H1 (cell line): ENCODE results near the gene EPB41L5. TPM values are rescaled to one million over a fixed set of nuclear protein-coding genes. Genes with fewer than 3 reads are reported as not detected.

Source experiments
- CTCF ChIA-PET: fragments of 300-600 bp; sonication (Branson Sonifier 250); formaldehyde crosslinking; loops from one replicate; lab custom pipeline; 2021; ENCODE audit not compliant: partially characterized antibody; lab: Charles Lee
- POLR2A ChIA-PET: fragments of 300-600 bp; sonication (Branson Sonifier 250); formaldehyde crosslinking; loops from one replicate; lab custom pipeline; 2021; ENCODE audit warnings: inconsistent platforms; ENCODE audit not compliant: partially characterized antibody; lab: Charles Lee
- DNase-seq, 2 experiments: peaks; one replicate each; pipeline versions ENCODE4 v3.0.0 to v3.0.0-alpha.2; 2010 to 2022; ENCODE audit warnings: low spot score in 2 of 2, low read depth in 1 of 2, mixed read lengths in 1 of 2
- FAIRE-seq: peaks from 2 replicates; lab custom pipeline; 2011; peaks lifted over from hg19 to GRCh38; lab: Jason Lieb, UNC
- H2AFZ ChIP-seq: 2 replicates; pipeline ENCODE4 v1.8.1; 2012; ENCODE audit warnings: low read length, inconsistent platforms
- H2AK5ac ChIP-seq: 2 replicates; pipeline ENCODE4 v1.6.1; 2013; ENCODE audit warnings: low read depth, low read length
- H2BK120ac ChIP-seq: replicated peaks from 2 replicates; pipeline ENCODE3; 2013; ENCODE audit warnings: low read depth, low read length, inconsistent platforms
- H2BK12ac ChIP-seq: 2 replicates; pipeline ENCODE4 v1.6.1; 2013; ENCODE audit warnings: low read depth, low read length
- H2BK15ac ChIP-seq: 2 replicates; pipeline ENCODE4 v1.6.1; 2013; ENCODE audit warnings: low read length
- H2BK20ac ChIP-seq: 2 replicates; pipeline ENCODE4 v1.6.1; 2013; ENCODE audit warnings: low read length
- H2BK5ac ChIP-seq: 2 replicates; pipeline ENCODE4 v1.6.1; 2013; ENCODE audit warnings: low read depth, low read length
- H3K14ac ChIP-seq: 2 replicates; pipeline ENCODE4 v1.6.1; 2013; ENCODE audit warnings: inconsistent platforms; ENCODE audit not compliant: insufficient read length
- H3K18ac ChIP-seq: 2 replicates; pipeline ENCODE4 v1.6.1; 2013; ENCODE audit warnings: low read length; ENCODE audit errors: extremely low read depth
- H3K23ac ChIP-seq: 2 replicates; pipeline ENCODE4 v1.6.1; 2013; ENCODE audit warnings: inconsistent platforms; ENCODE audit not compliant: insufficient read length
- H3K23me2 ChIP-seq: 2 replicates; pipeline ENCODE4 v1.6.1; 2013; ENCODE audit warnings: low read depth, low read length
- H3K27ac ChIP-seq: 2 replicates; pipeline ENCODE4 v1.6.1; 2011; ENCODE audit warnings: low read depth, low read length, inconsistent platforms
- H3K27me3 ChIP-seq, 4 experiments: replicated peaks in 1 of 4; 1 replicate in 1 of 4; 2 replicates in 3 of 4; pipeline versions ENCODE4 v1.6.1 to v1.8.1; 2011 to 2013; ENCODE audit warnings: low read length in 3 of 4, mild to moderate bottlenecking in 3 of 4, inconsistent platforms in 2 of 4, mixed read lengths in 2 of 4, moderate library complexity in 1 of 4; ENCODE audit not compliant: control insufficient read depth in 3 of 4, insufficient read depth in 3 of 4; ENCODE audit errors: extremely low read depth in 1 of 4
- H3K36me3 ChIP-seq, 4 experiments: 2 replicates each; pipeline versions ENCODE4 v1.6.1 to v1.8.1; 2011 to 2013; ENCODE audit warnings: mild to moderate bottlenecking in 4 of 4, low read length in 3 of 4, moderate library complexity in 2 of 4, control low read depth in 1 of 4, inconsistent platforms in 1 of 4; ENCODE audit not compliant: insufficient read depth in 4 of 4, control insufficient read depth in 2 of 4
- H3K4ac ChIP-seq: replicated peaks from 2 replicates; pipeline ENCODE3; 2013; ENCODE audit warnings: low read length, low read depth, mixed read lengths, inconsistent platforms; ENCODE audit not compliant: insufficient read length
- H3K4me1 ChIP-seq, 4 experiments: replicated peaks in 1 of 4; 1 replicate in 1 of 4; 2 replicates in 3 of 4; pipeline versions ENCODE4 v1.6.1 to v1.8.1; 2011 to 2013; ENCODE audit warnings: low read length in 3 of 4, inconsistent platforms in 2 of 4, mixed read lengths in 1 of 4; ENCODE audit not compliant: insufficient read depth in 4 of 4, control insufficient read depth in 3 of 4
- H3K4me2 ChIP-seq, 2 experiments: 2 replicates each; pipeline versions ENCODE4 v1.6.1 to v1.8.1; 2011 to 2013; ENCODE audit warnings: low read depth in 2 of 2, low read length in 2 of 2, control low read depth in 1 of 2, inconsistent platforms in 1 of 2, mild to moderate bottlenecking in 1 of 2; ENCODE audit not compliant: insufficient read depth in 1 of 2
- H3K4me3 ChIP-seq, 4 experiments: fragments of 200-600, 300-600 bp in 1 of 4; sonication (generic), shearing (Covaris generic), sonication (Bioruptor Twin) in 1 of 4; 2 replicates each; pipeline versions ENCODE4 v1.5.1 to v1.8.1; 2011 to 2016; ENCODE audit warnings: low read length in 4 of 4, low read depth in 3 of 4, control low read depth in 2 of 4, inconsistent platforms in 2 of 4, mild to moderate bottlenecking in 2 of 4, mixed read lengths in 1 of 4, moderate library complexity in 1 of 4; ENCODE audit not compliant: insufficient read depth in 2 of 4; ENCODE audit errors: extremely low read depth in 1 of 4
- H3K56ac ChIP-seq: replicated peaks from 2 replicates; pipeline ENCODE3; 2013; ENCODE audit warnings: low read depth, mild to moderate bottlenecking, mixed read lengths, low read length, inconsistent platforms; ENCODE audit not compliant: insufficient read length
- H3K79me1 ChIP-seq: 2 replicates; pipeline ENCODE4 v1.6.1; 2013; ENCODE audit warnings: low read depth, low read length, control low read depth
- H3K79me2 ChIP-seq, 2 experiments: 2 replicates each; pipeline versions ENCODE4 v1.6.1 to v1.8.1; 2012 to 2013; ENCODE audit warnings: low read length in 2 of 2, mild to moderate bottlenecking in 2 of 2, inconsistent platforms in 1 of 2; ENCODE audit not compliant: insufficient read depth in 2 of 2, control insufficient read depth in 1 of 2
- H3K9ac ChIP-seq, 4 experiments: replicated peaks in 1 of 4; 1 replicate in 1 of 4; 2 replicates in 3 of 4; pipeline versions ENCODE4 v1.6.1 to v1.8.1; 2011 to 2013; ENCODE audit warnings: low read depth in 3 of 4, low read length in 3 of 4, control low read depth in 2 of 4, mild to moderate bottlenecking in 2 of 4, moderate library complexity in 2 of 4, inconsistent platforms in 1 of 4; ENCODE audit errors: extremely low read depth in 1 of 4
- H3K9me3 ChIP-seq, 2 experiments: 2 replicates each; pipeline versions ENCODE4 v1.6.1 to v1.8.1; 2012 to 2013; ENCODE audit warnings: mild to moderate bottlenecking in 2 of 2, moderate library complexity in 2 of 2, control low read depth in 1 of 2, inconsistent platforms in 1 of 2, low read depth in 1 of 2, low read length in 1 of 2, mixed read lengths in 1 of 2; ENCODE audit not compliant: insufficient read depth in 2 of 2
- H4K20me1 ChIP-seq, 2 experiments: replicated peaks in 1 of 2; 2 replicates each; pipeline versions ENCODE3 to v1.8.1; 2011 to 2013; ENCODE audit warnings: inconsistent platforms in 2 of 2, low read length in 2 of 2, mild to moderate bottlenecking in 1 of 2; ENCODE audit not compliant: insufficient read depth in 2 of 2, control insufficient read depth in 1 of 2
- H4K5ac ChIP-seq: 2 replicates; pipeline ENCODE4 v1.6.1; 2013; ENCODE audit warnings: low read length, low read depth, mixed read lengths, inconsistent platforms; ENCODE audit not compliant: insufficient read length
- H4K8ac ChIP-seq: 2 replicates; pipeline ENCODE4 v1.8.0; 2013; ENCODE audit warnings: mild to moderate bottlenecking, moderate library complexity, low read length, inconsistent platforms; ENCODE audit not compliant: insufficient read depth; ENCODE audit errors: extremely low read depth
- H4K91ac ChIP-seq: replicated peaks from 2 replicates; pipeline ENCODE3; 2013; ENCODE audit warnings: low read length, mixed read lengths, inconsistent platforms; ENCODE audit not compliant: insufficient read length
- ASH2L ChIP-seq: fragments of 200-600, 300-600 bp; sonication (generic); IDR thresholded peaks from one replicate; pipeline ENCODE4 v1.7.1; 2017; ENCODE audit warnings: low read length
- CBX5 ChIP-seq: fragments of 300-800, 300-1000 bp; sonication (generic); IDR thresholded peaks from 2 replicates; pipeline ENCODE4 v1.7.1; 2016; ENCODE audit warnings: antibody characterized with exemption, low read length, low read depth
- CHD2 ChIP-seq: IDR thresholded peaks from 2 replicates; pipeline ENCODE4 v1.6.1; 2012; ENCODE audit warnings: low read length, improper control_type of control experiment
- GABPA ChIP-seq: IDR thresholded peaks from 2 replicates; pipeline ENCODE4 v1.6.1; 2011; ENCODE audit warnings: mild to moderate bottlenecking, low read length, moderate library complexity, borderline replicate concordance; ENCODE audit not compliant: insufficient read depth
- NANOG ChIP-seq: IDR thresholded peaks from 2 replicates; pipeline ENCODE4 v1.6.1; 2011; ENCODE audit warnings: low read length, low read depth, mild to moderate bottlenecking, inconsistent platforms; ENCODE audit not compliant: insufficient read depth, poor library complexity, severe bottlenecking
- POLR2AphosphoS5 ChIP-seq: IDR thresholded peaks from 2 replicates; pipeline ENCODE4 v1.6.1; 2011; ENCODE audit warnings: low read depth, low read length
- SAP30 ChIP-seq: fragments of 300-600 bp; sonication (generic); IDR thresholded peaks from 2 replicates; pipeline ENCODE4 v1.7.1; 2012; ENCODE audit warnings: low read length, moderate library complexity, mild to moderate bottlenecking, inconsistent platforms; ENCODE audit not compliant: insufficient read depth, insufficient replicate concordance
- TCF12 ChIP-seq: IDR thresholded peaks from 2 replicates; pipeline ENCODE4 v1.6.1; 2011; ENCODE audit warnings: low read depth, mild to moderate bottlenecking, low read length
- TEAD4 ChIP-seq: IDR thresholded peaks from 2 replicates; pipeline ENCODE4 v1.6.1; 2012; ENCODE audit warnings: low read depth, low read length, inconsistent platforms, mixed read lengths
- USF2 ChIP-seq: IDR thresholded peaks from 2 replicates; pipeline ENCODE4 v1.6.1; 2011; ENCODE audit warnings: low read length, improper control_type of control experiment
- WGBS, 2 experiments: shearing (Covaris generic) in 1 of 2; methylation state at CpG; one replicate each; pipeline versions ENCODE4 v1.1.6 to v1.1.7; 2013 to 2015; ENCODE audit warnings: low lambda C conversion rate in 2 of 2, mixed read lengths in 2 of 2, inconsistent platforms in 1 of 2, low coverage in 1 of 2, missing lambda C conversion rate in 1 of 2; ENCODE audit not compliant: insufficient replicate concordance in 2 of 2, insufficient coverage in 1 of 2, insufficient read length in 1 of 2; ENCODE audit errors: extremely low coverage in 1 of 2, missing lambda C conversion rate in 1 of 2; 5-methylcytosine and 5-hydroxymethylcytosine counted together
- polyA plus RNA-seq, 7 experiments: library from polyadenylated mRNA; depleted of rRNA in 3 of 7; stranded (reverse) in 5 of 7; unstranded in 2 of 7; fragments of >200 nt in 5 of 7; fragments of 200-250 nt in 2 of 7; gene quantifications; 1 replicate in 5 of 7; 2 replicates in 1 of 7; 4 replicates in 1 of 7; pipeline versions ENCODE4 v1.2.1 to v1.2.3, GENCODE V29; 2011 to 2013; ENCODE audit warnings: missing spikeins in 2 of 7, mixed read lengths in 2 of 7
- total RNA-seq: library from RNA; stranded (reverse); fragmentation: NEBNext Ultra II Directional; extraction: Animal tissue kit (Norgen Biotek cat#: 25700); gene quantifications from 2 replicates; pipeline ENCODE4 v1.2.1, GENCODE V29; 2021
- TF ChIP-seq, protein P1 (sequence below): IDR thresholded peaks from 2 replicates; pipeline ENCODE4 v1.6.1; 2012; ENCODE audit warnings: inconsistent platforms

EPB41L5 gene
- total and polyA plus RNA-seq, 2 of the 8 experiments (the other 6 are each of a cell fraction or from before 2014, with no cell fraction given): 13.5 to 32.3 TPM

DNA sequence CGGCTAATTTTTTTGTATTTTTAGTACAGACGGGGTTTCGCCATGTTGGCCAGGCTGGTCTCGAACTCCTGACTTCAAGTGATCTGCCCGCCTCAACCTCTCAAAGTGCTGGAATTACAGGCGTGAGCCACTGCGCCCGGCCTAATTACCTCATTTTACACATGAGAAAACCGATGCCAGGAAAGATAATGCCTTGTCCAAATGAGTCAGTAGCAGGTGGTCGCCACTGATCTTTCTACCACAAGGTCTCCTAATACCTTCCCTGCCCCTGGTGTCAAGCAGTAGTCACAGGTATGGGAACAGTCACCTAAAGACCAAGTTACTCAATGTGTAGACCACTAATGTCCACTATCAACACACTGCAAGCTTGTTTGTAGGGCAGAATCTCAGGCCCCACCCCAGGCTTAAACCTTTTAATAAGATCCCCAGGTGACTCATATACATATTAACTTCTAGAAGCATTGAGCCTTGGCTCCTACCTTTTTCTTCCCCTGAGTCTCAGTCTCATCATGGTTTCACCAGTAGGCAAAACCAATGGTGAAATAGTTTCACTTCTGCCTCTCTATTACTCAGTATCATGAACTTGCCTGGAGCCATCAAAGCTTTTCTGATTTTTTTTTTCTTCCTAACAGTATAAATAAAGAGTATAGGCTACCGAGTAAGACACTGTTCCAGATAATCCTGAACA lies 6.9 kb upstream of the EPB41L5 start:
- Histone ChIP-seq H2BK15ac (no peak overlapping the region), H4K8ac (no peak overlapping the region), H2BK120ac (no peak overlapping the region), H3K9me3 (no peaks in the 10 kb centered on the region), H3K18ac (no peak overlapping the region), H3K56ac (no peak overlapping the region), H3K4me2 (no peak overlapping the region), H3K9ac (no peak overlapping the region), H3K4me1 (no peaks in the 10 kb centered on the region), H2AFZ (no peak overlapping the region), H3K79me2 (no peaks in the 10 kb centered on the region), H3K4me3 (no peak overlapping the region), H3K79me1 (no peaks in the 10 kb centered on the region; the same call in 1 of the 2 replicates), H4K5ac (no peak overlapping the region), H3K27ac (no peak overlapping the region), H2BK20ac (no peak overlapping the region), H3K4ac (no peak overlapping the region), H3K14ac (no peak overlapping the region), H2AK5ac (no peak overlapping the region), H3K23ac (no peak overlapping the region), H2BK5ac (no peak overlapping the region), H3K27me3 (no peaks in the 10 kb centered on the region), H3K23me2 (no peaks in the 10 kb centered on the region), H4K20me1 (no peaks in the 10 kb centered on the region), H3K36me3 (no peaks in the 10 kb centered on the region), H2BK12ac (0 out of 2 replicates have a peak overlapping the region, but pooled peaks have one; percentile 18), H4K91ac (no peak overlapping the region)
- DNase-seq: no peak
- POLR2A ChIA-PET: interaction anchor here (1.5 kb wide), 1 partner anchor 246 kb away, joined by 3 read pairs; the partner anchor contains the start of gene PTPN4
- CTCF ChIA-PET: no interaction called here
- WGBS, 2 experiments: 89% methylated on average over 11 of the region's 11 CpGs; no CpG with 5 or more reads in 1 of the 2 experiments
- FAIRE-seq: no peak
- no peak for TF ChIP-seq NANOG
- TF ChIP-seq GABPA: no peak
- no peak for TF ChIP-seq TCF12
- TF ChIP-seq CHD2: no peak
- TF ChIP-seq SAP30: no peak
- no peak for TF ChIP-seq ASH2L
- TF ChIP-seq USF2: no peak
- no peak for TF ChIP-seq CBX5
- TF ChIP-seq TEAD4: no peak
- TF ChIP-seq, protein P1, sequence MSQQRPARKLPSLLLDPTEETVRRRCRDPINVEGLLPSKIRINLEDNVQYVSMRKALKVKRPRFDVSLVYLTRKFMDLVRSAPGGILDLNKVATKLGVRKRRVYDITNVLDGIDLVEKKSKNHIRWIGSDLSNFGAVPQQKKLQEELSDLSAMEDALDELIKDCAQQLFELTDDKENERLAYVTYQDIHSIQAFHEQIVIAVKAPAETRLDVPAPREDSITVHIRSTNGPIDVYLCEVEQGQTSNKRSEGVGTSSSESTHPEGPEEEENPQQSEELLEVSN: no peak
- no peak for TF ChIP-seq POLR2AphosphoS5
